SH-SY5Y (cell line): ENCODE measurements around the gene LRFN2.

ENCODE experiments used
- GATA2 ChIP-seq: IDR thresholded peaks from 2 replicates; pipeline ENCODE4 v1.6.1; 2011; ENCODE audit warnings: mild to moderate bottlenecking, low read depth, low read length
- GATA3 ChIP-seq: IDR thresholded peaks from 2 replicates; pipeline ENCODE4 v1.6.1; 2011; ENCODE audit warnings: low read depth, mild to moderate bottlenecking, low read length, moderate library complexity

DNA sequence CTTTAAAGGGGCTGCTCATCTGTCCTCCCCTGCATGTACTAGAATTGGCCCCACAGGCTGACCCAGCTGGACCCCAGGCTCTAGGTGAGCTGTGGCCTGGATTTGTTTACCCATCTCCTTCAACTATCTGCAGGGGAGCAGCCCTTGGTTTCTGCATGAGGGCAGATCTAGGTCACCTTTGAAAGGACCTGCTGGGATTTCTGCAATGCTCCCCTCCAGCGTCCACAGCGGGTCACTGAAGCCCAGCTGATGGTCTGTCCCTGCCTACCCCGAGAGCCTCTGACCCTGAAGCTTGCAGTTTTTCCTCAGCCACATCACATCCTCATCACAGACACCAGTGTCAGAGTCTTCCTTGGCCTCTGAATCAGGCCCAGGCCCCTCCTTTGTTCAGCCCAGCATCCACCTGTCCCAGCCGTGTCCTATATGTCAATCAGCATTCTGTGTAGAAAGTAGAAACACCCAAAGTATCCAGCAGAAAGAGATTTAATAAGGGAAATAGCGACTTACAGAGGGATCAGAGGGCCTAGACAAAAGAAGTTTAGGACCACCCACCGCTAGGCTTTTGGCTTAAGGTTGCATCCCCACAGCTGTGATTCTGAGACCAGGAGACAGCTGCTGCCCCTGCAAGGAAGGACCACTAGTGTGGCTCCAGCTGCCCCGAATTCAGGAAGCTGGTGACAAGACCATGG is 243.1 kb downstream of the LRFN2 start:
- TF ChIP-seq GATA2 (no peak), GATA3 (no peak)
